GM23338 (cell line): ENCODE data around the gene CTDNEP1. TPM values are rescaled to one million over a fixed set of nuclear protein-coding genes. Genes with fewer than 3 reads are reported as not detected.

Source experiments
- ATAC-seq: fragments of 200-7000 bp; cut with Tn5 transposase; 3 replicates; pipeline ENCODE4 v1.9.1; 2020
- DNase-seq: peaks from one replicate; pipeline ENCODE4 v3.0.0-alpha.2; 2015; ENCODE audit warnings: low spot score
- H2AFZ ChIP-seq: fragments of 200-600 bp; sonication (generic); 2 replicates; pipeline ENCODE4 v1.8.0; 2016; ENCODE audit warnings: antibody characterized with exemption, mild to moderate bottlenecking, moderate library complexity
- H3F3A ChIP-seq: fragments of 200-600 bp; sonication (generic); replicated peaks from 2 replicates; pipeline ENCODE4 v1.8.0; 2017; ENCODE audit warnings: antibody characterized with exemption, mixed run types, low read depth
- H3K27ac ChIP-seq: fragments of 200-600 bp; sonication (generic); 2 replicates; pipeline ENCODE4 v1.6.1; 2016; ENCODE audit warnings: low read depth
- H3K27me3 ChIP-seq: fragments of 200-600 bp; sonication (generic); 2 replicates; pipeline ENCODE4 v1.8.0; 2016; ENCODE audit warnings: mild to moderate bottlenecking, mixed run types, moderate library complexity; ENCODE audit not compliant: insufficient read depth
- H3K36me3 ChIP-seq: fragments of 200-600 bp; sonication (generic); 2 replicates; pipeline ENCODE4 v1.8.0; 2016; ENCODE audit warnings: mild to moderate bottlenecking; ENCODE audit not compliant: insufficient read depth
- H3K4me1 ChIP-seq: fragments of 200-600 bp; sonication (generic); 2 replicates; pipeline ENCODE4 v1.8.0; 2016; ENCODE audit warnings: mild to moderate bottlenecking, moderate library complexity; ENCODE audit not compliant: insufficient read depth
- H3K4me2 ChIP-seq: fragments of 200-600 bp; sonication (generic); 2 replicates; pipeline ENCODE4 v1.7.1; 2017; ENCODE audit warnings: mixed run types
- H3K4me3 ChIP-seq: fragments of 200-600 bp; sonication (generic); 2 replicates; pipeline ENCODE4 v1.6.1; 2016; ENCODE audit warnings: mixed run types
- H3K79me2 ChIP-seq: fragments of 200-600 bp; sonication (generic); replicated peaks from 2 replicates; pipeline ENCODE4 v1.8.0; 2017; ENCODE audit warnings: mild to moderate bottlenecking; ENCODE audit not compliant: insufficient read depth
- H3K9me2 ChIP-seq: fragments of 200-600 bp; sonication (generic); 2 replicates; pipeline ENCODE4 v1.8.0; 2017; ENCODE audit not compliant: insufficient read depth
- H4K20me1 ChIP-seq: fragments of 200-600 bp; sonication (generic); replicated peaks from 2 replicates; pipeline ENCODE4 v1.8.0; 2017; ENCODE audit warnings: mild to moderate bottlenecking; ENCODE audit not compliant: insufficient read depth
- H3K27ac Mint-ChIP-seq: 2 replicates; pipeline ENCODE4 v1.8.0; 2020; ENCODE audit warnings: inconsistent platforms, mild to moderate bottlenecking, moderate library complexity, mixed read lengths
- H3K27me3 Mint-ChIP-seq: 3 replicates; pipeline ENCODE4 v1.8.0; 2022; ENCODE audit warnings: low read depth, mild to moderate bottlenecking, moderate library complexity, mixed read lengths, inconsistent platforms; ENCODE audit not compliant: insufficient read depth, poor library complexity
- H3K36me3 Mint-ChIP-seq: 3 replicates; pipeline ENCODE4 v1.8.0; 2021; ENCODE audit warnings: low read depth, mild to moderate bottlenecking, inconsistent platforms, moderate library complexity, mixed read lengths
- H3K4me1 Mint-ChIP-seq: 3 replicates; pipeline ENCODE4 v1.8.0; 2020; ENCODE audit warnings: mild to moderate bottlenecking, inconsistent platforms, mixed read lengths
- H3K4me3 Mint-ChIP-seq: 3 replicates; pipeline ENCODE4 v1.8.0; 2021; ENCODE audit warnings: moderate library complexity, mild to moderate bottlenecking, inconsistent platforms, mixed read lengths
- H3K9me3 Mint-ChIP-seq: 3 replicates; pipeline ENCODE4 v1.8.0; 2020; ENCODE audit warnings: moderate library complexity, mild to moderate bottlenecking, inconsistent platforms, mixed read lengths
- CREB1 ChIP-seq: fragments of 250-450 bp; sonication (Bioruptor Pico); IDR thresholded peaks from 2 replicates; pipeline ENCODE4 v1.5.0; 2020; ENCODE audit warnings: low read depth, mild to moderate bottlenecking, moderate library complexity
- CTCF ChIP-seq, 2 experiments: fragments of 200-600 bp in 1 of 2; sonication (generic) in 1 of 2; conservative IDR thresholded peaks; 2 replicates each; pipeline versions ENCODE4 v1.5.1 to v1.6.1; 2016 to 2017; ENCODE audit warnings: antibody characterized with exemption in 2 of 2, low read depth in 2 of 2, mild to moderate bottlenecking in 2 of 2, moderate library complexity in 1 of 2
- EZH2phosphoT487 ChIP-seq: fragments of 200-600 bp; sonication (generic); IDR thresholded peaks from one replicate; pipeline ENCODE4 v1.8.1; 2018; ENCODE audit warnings: antibody characterized with exemption; ENCODE audit not compliant: unreplicated experiment
- JUNB ChIP-seq: IDR thresholded peaks from one replicate; pipeline ENCODE4 v1.6.1; 2016; ENCODE audit warnings: antibody characterized with exemption; ENCODE audit not compliant: unreplicated experiment
- NANOG ChIP-seq: IDR thresholded peaks from 2 replicates; pipeline ENCODE4 v1.6.1; 2016; ENCODE audit warnings: antibody characterized with exemption, borderline replicate concordance
- POLR2AphosphoS5 ChIP-seq: IDR thresholded peaks from 2 replicates; pipeline ENCODE4 v1.6.1; 2016; ENCODE audit warnings: antibody characterized with exemption, low read depth
- REST ChIP-seq: IDR thresholded peaks from one replicate; pipeline ENCODE4 v1.6.1; 2018; ENCODE audit warnings: antibody characterized with exemption; ENCODE audit not compliant: unreplicated experiment
- STAT1 ChIP-seq: IDR thresholded peaks from one replicate; pipeline ENCODE4 v1.6.1; 2016; ENCODE audit warnings: antibody characterized with exemption; ENCODE audit not compliant: unreplicated experiment
- ZNF114 ChIP-seq: fragments of 250-450 bp; sonication (Bioruptor Pico); IDR thresholded peaks from 2 replicates; pipeline ENCODE4 v1.5.0; 2020; ENCODE audit warnings: mild to moderate bottlenecking, moderate library complexity
- ZNF331 ChIP-seq: fragments of 250-450 bp; sonication (Bioruptor Pico); IDR thresholded peaks from 2 replicates; pipeline ENCODE4 v1.5.0; 2020; ENCODE audit warnings: low read depth, mild to moderate bottlenecking, moderate library complexity
- polyA plus RNA-seq: library from polyadenylated mRNA; unstranded; fragments of >200 nt; fragmentation: Nextera tagmentation; extraction: Ambion mirVana; gene quantifications from 2 replicates; pipeline ENCODE4 v1.2.1, GENCODE V29; 2016
- total RNA-seq: library from RNA; depleted of rRNA; stranded (reverse); fragments of >200 nt; shearing (Covaris generic); gene quantifications from 2 replicates; pipeline ENCODE4 v1.2.3, GENCODE V29; 2014

CTDNEP1 gene
- total and polyA plus RNA-seq, 2 experiments from 2014 or later: 48.1 to 93.4 TPM

- TF ChIP-seq REST (no peak), POLR2AphosphoS5 (peak; percentile 91), ZNF331 (no peak), JUNB (no peak), CTCF (conservative IDR thresholded peaks at IDR 0.05; ENCODE audit: low read depth in 2 of 2) (peak; percentile 7 to 59; a peak in 2 of 4 replicates), CREB1 (CRISPR knock-in tag) (peak; percentile 94)
These were observed 876 bp upstream of the CTDNEP1 start, which contains the start of gene ELP5 (continued) for GRCh38 chr17:7252176-7253043.

- H2AFZ ChIP-seq: no peak overlapping the region
- H3K4me3 ChIP-seq: peak overlapping the region; percentile 65
- peak overlapping the region; percentile 87; the same call in 1 of the 2 replicates for H3K27ac ChIP-seq
- H3K9me2 ChIP-seq: no peaks in the 10 kb centered on the region
- H3K4me1 Mint-ChIP-seq: peaks cover 38% of the 10 kb centered on the region
- ATAC-seq: peak; percentile 15
- H3K36me3 ChIP-seq: peaks cover 13% of the 10 kb centered on the region
- peaks cover 43% of the 10 kb centered on the region for H3K36me3 Mint-ChIP-seq
- H3K27me3 Mint-ChIP-seq: peaks cover 10% of the 10 kb centered on the region
- peaks cover 32% of the 10 kb centered on the region for H4K20me1 ChIP-seq
- TF ChIP-seq STAT1: no peak
- TF ChIP-seq ZNF114 (CRISPR knock-in tag): no peak
- TF ChIP-seq CREB1 (CRISPR knock-in tag): no peak
- no peak for TF ChIP-seq ZNF331
- no peak for TF ChIP-seq EZH2phosphoT487
- no peak for TF ChIP-seq NANOG
- no peak for TF ChIP-seq POLR2AphosphoS5
- peak overlapping the region; percentile 97 for H3K27ac Mint-ChIP-seq
- H3K4me1 ChIP-seq: peaks cover 23% of the 10 kb centered on the region
- peak overlapping the region; percentile 98 for H3K4me2 ChIP-seq
- peak; percentile 27 for DNase-seq
- peak overlapping the region; percentile 91 for H3K4me3 Mint-ChIP-seq
- H3K27me3 ChIP-seq: no peaks in the 10 kb centered on the region
- H3K9me3 Mint-ChIP-seq: peaks cover 3% of the 10 kb centered on the region; the same call in 2 of the 3 replicates
- H3K79me2 ChIP-seq: peaks cover 63% of the 10 kb centered on the region
- H3F3A ChIP-seq: peaks cover 19% of the 10 kb centered on the region
These were observed 573 bp downstream of the CTDNEP1 start for GRCh38 chr17:7250695-7251627.
